Measurements from ENCODE around the gene STRIP1. TPM values are rescaled to one million over a fixed set of nuclear protein-coding genes. Genes with fewer than 3 reads are reported as not detected.

Gene STRIP1
- polyA plus RNA-seq, 4 donors, result 15.1 to 31.3 (median 18.3) TPM

DNA sequence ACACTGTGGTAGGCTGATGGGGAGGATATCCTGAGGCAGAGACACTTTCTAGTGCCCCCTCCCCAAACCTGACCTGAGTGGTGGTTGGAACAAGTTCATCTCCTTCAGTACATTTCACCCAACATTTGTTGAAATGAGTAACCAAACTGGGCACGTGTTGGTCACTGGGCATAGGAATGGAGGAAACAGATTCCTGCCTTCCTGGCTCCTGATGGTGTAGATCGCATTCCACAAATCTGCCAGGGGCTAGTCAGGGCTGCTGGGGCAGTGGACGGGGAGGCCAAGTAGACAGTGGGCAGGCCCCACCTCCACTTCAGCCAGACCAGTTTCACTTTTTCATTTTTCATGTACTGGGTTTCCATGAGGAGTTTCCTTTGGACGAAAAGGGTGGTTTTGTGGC is 52.5 kb downstream of the STRIP1 start:
- no peaks in the 10 kb centered on the region for H3K9me3 ChIP-seq (ENCODE audit: control insufficient read depth in 2 of 2, insufficient read depth in 1 of 2, low read depth in 1 of 2, low read length in 1 of 2)
- no peak overlapping the region for H3K4me3 ChIP-seq (ENCODE audit: low read depth in 1 of 3, low read length in 3 of 3)
- H3K4me1 ChIP-seq (ENCODE audit: control insufficient read depth in 3 of 3, insufficient read depth in 2 of 3, low read depth in 1 of 3, low read length in 2 of 3), result peaks cover 0 to 12% (median 0%) of the 10 kb centered on the region in 3 donors
- FAIRE-seq, result no peak
- 58 to 80% (median 72%) methylated on average over 4 of the region's 4 CpGs for WGBS, 3 donors
- peaks cover 0 to 80% (median 2%) of the 10 kb centered on the region in 3 donors for H3K27me3 ChIP-seq (ENCODE audit: control insufficient read depth in 3 of 3, insufficient read depth in 3 of 3, low read length in 3 of 3)
- DNase-seq, result no peak
- H3K27ac ChIP-seq (ENCODE audit: low read depth in 1 of 3, low read length in 2 of 3), result no peak overlapping the region
- H3K36me3 ChIP-seq (ENCODE audit: control insufficient read depth in 3 of 3, insufficient read depth in 2 of 3, low read depth in 1 of 3, low read length in 3 of 3), result no peaks in the 10 kb centered on the region

DNA sequence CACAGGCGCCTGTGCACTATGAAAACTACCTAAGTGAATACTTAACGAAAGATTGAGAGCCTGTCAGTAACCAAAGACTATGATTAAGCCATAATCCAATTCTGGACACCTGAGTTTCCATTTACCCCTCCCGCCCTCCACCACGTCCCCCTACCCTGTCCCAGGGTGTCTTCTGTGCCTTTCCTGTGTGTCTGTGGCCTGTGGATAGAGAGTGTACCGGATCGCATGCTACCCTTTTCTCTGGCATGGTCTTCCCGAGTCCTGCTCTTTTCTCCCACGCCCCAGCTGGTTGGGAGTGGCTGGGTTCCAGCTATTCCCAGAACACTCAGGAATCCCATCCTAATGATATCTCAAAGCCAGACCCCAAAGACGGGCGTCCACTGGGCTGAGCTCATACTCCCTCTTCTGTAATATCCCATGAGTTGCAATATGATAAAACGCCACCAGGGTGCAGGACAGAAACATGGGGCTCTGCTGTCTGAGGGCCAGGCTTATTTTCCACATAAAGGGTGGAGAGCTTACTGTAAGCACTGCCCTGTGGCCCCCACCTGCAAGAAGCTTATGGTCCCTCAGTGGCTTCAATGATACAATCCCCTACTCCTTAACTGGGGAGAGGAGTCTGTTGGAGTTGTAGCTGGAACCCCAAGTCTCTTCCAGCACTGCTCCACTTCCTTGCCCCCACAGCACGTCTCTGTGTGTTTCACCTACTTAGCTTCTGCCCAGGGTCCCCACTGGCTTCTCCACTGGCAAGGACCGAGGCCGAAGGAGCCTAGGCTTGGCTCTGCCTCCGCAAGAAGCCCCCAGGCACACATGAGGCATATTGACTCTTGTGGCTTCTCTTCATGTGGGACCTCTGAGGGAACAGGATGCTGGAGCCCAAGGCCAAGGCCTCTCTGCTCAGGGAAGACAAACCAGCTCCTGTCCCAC is 53.7 kb downstream of the STRIP1 start:
- 45 to 51% (median 46%) methylated on average over 15 of the region's 15 CpGs for WGBS, 3 donors
- peaks cover 0 to 71% (median 0%) of the 10 kb centered on the region in 3 donors for H3K27me3 ChIP-seq (ENCODE audit: control insufficient read depth in 3 of 3, insufficient read depth in 3 of 3, low read length in 3 of 3)
- DNase-seq (peak; percentile 67 to 70), FAIRE-seq (no peak)
- H3K36me3 ChIP-seq (ENCODE audit: control insufficient read depth in 3 of 3, insufficient read depth in 2 of 3, low read depth in 1 of 3, low read length in 3 of 3), result no peaks in the 10 kb centered on the region
- H3K27ac ChIP-seq (ENCODE audit: low read depth in 1 of 3, low read length in 2 of 3), result no peak overlapping the region
- H3K4me3 ChIP-seq (ENCODE audit: low read depth in 1 of 3, low read length in 3 of 3), result no peak overlapping the region
- H3K4me1 ChIP-seq (ENCODE audit: control insufficient read depth in 3 of 3, insufficient read depth in 2 of 3, low read depth in 1 of 3, low read length in 2 of 3), result peaks cover 0 to 12% (median 0%) of the 10 kb centered on the region in 3 donors
- no peaks in the 10 kb centered on the region for H3K9me3 ChIP-seq (ENCODE audit: control insufficient read depth in 2 of 2, insufficient read depth in 1 of 2, low read depth in 1 of 2, low read length in 1 of 2)

DNA sequence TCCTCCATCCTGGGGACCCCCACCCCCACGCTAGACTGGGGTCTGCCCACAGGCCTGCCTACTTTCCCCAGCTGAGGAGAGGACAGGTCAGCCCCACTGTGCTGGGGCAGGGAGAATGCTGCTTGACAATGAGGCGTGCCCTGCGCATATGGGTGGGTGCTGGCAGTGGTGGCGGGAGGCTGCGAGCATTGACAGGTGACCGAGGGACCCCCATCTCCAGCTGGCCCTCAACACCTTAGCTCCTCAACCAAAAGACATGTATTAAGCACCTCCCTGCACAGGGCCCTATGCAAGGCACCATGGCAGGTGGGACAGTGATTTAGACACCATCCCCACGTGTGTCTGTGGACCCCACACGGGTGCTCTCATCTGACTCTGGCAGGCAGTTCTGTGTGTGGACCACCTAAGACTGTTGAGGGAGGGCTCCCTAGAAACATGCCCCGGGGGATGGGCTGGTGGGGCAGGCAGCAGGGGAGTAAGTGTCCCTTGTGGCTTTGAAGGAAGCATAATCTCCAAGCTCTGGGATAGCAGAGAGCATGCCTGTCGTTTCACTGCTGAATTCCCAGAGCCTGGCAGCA is 54.4 kb downstream of the STRIP1 start:
- Histone ChIP-seq H3K9me3 (ENCODE audit: control insufficient read depth in 2 of 2, insufficient read depth in 1 of 2, low read depth in 1 of 2, low read length in 1 of 2) (no peaks in the 10 kb centered on the region), H3K4me1 (ENCODE audit: control insufficient read depth in 3 of 3, insufficient read depth in 2 of 3, low read depth in 1 of 3, low read length in 2 of 3) (peaks cover 0 to 10% (median 0%) of the 10 kb centered on the region in 3 donors), H3K4me3 (ENCODE audit: low read depth in 1 of 3, low read length in 3 of 3) (no peak overlapping the region), H3K27me3 (ENCODE audit: control insufficient read depth in 3 of 3, insufficient read depth in 3 of 3, low read length in 3 of 3) (peaks cover 0 to 63% (median 0%) of the 10 kb centered on the region in 3 donors), H3K36me3 (ENCODE audit: control insufficient read depth in 3 of 3, insufficient read depth in 2 of 3, low read depth in 1 of 3, low read length in 3 of 3) (no peaks in the 10 kb centered on the region), H3K27ac (ENCODE audit: low read depth in 1 of 3, low read length in 2 of 3) (no peak overlapping the region)
- no peak for DNase-seq
- no peak for FAIRE-seq
- WGBS, 3 donors, result 75 to 80% (median 77%) methylated on average over 10 of the region's 10 CpGs

DNA sequence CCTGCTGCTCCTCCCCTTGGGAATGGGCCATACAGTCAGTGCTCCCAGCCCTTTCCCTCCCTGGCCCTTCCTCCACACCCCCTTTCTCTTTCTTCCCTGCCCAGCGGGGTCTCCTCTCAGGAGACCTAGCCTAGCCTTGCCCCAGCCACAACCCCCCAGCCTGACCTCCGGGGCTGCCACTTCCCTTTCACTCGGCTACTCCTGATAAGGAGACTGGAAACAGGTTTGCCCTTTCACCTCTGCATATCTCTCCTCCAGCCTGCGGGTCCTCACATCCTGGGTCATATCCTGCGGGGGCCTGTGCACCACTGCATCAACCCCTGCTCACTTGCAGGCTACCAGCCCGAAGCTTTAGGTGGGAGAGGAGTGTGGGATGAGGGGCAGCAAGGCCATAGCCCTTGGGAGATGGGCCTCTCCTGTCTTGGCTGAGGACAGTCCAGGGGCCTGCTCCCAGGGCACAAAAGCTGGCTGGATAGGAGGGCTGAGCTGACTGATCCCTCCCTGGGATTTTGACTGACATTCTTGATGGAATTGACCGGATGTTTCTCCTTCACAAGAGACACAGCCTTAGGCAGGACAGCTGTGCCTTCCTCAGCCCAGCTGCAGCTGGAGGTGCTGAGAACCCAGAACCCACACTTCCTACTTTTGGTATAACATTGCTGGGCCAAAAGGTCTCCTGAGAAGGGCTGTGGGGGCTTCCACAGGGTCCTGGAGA is 55.3 kb downstream of the STRIP1 start:
- FAIRE-seq (no peak), DNase-seq (no peak)
- H3K27me3 ChIP-seq (ENCODE audit: control insufficient read depth in 3 of 3, insufficient read depth in 3 of 3, low read length in 3 of 3), result peaks cover 2 to 56% (median 3%) of the 10 kb centered on the region in 3 donors
- H3K36me3 ChIP-seq (ENCODE audit: control insufficient read depth in 3 of 3, insufficient read depth in 2 of 3, low read depth in 1 of 3, low read length in 3 of 3), result no peaks in the 10 kb centered on the region
- H3K27ac ChIP-seq (ENCODE audit: low read depth in 1 of 3, low read length in 2 of 3), result no peak overlapping the region
- peaks cover 0 to 2% (median 0%) of the 10 kb centered on the region in 3 donors for H3K4me1 ChIP-seq (ENCODE audit: control insufficient read depth in 3 of 3, insufficient read depth in 2 of 3, low read depth in 1 of 3, low read length in 2 of 3)
- 41 to 47% (median 42%) methylated on average over 7 of the region's 7 CpGs for WGBS, 3 donors
- peaks cover 0 to 3% of the 10 kb centered on the region in 2 donors for H3K9me3 ChIP-seq (ENCODE audit: control insufficient read depth in 2 of 2, insufficient read depth in 1 of 2, low read depth in 1 of 2, low read length in 1 of 2)
- no peak overlapping the region for H3K4me3 ChIP-seq (ENCODE audit: low read depth in 1 of 3, low read length in 3 of 3)

DNA sequence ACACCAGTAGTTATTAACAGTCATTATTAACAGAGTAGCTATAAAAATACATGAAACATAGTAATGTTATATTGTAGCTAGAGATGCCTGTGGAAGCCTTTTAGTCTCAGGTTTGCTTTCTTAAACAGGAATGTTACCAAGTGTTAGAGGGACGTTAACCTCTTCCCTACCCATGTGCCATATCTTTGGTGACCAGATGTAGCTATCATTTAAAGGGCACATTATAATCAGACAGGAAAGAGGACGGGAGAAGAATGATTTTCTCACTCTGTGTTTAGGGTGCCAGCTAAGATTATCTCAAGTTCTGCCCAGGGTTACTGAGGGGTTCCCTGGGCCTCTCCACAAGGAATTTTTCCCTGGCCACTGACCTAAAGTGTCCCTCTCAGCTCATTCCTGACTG is 57.0 kb downstream of the STRIP1 start:
- FAIRE-seq (no peak), DNase-seq (no peak)
- Histone ChIP-seq H3K36me3 (ENCODE audit: control insufficient read depth in 3 of 3, insufficient read depth in 2 of 3, low read depth in 1 of 3, low read length in 3 of 3) (no peaks in the 10 kb centered on the region), H3K27ac (ENCODE audit: low read depth in 1 of 3, low read length in 2 of 3) (no peak overlapping the region), H3K27me3 (ENCODE audit: control insufficient read depth in 3 of 3, insufficient read depth in 3 of 3, low read length in 3 of 3) (peaks cover 3 to 42% (median 3%) of the 10 kb centered on the region in 3 donors), H3K4me3 (ENCODE audit: low read depth in 1 of 3, low read length in 3 of 3) (no peak overlapping the region), H3K4me1 (ENCODE audit: control insufficient read depth in 3 of 3, insufficient read depth in 2 of 3, low read depth in 1 of 3, low read length in 2 of 3) (no peaks in the 10 kb centered on the region), H3K9me3 (ENCODE audit: control insufficient read depth in 2 of 2, insufficient read depth in 1 of 2, low read depth in 1 of 2, low read length in 1 of 2) (peaks cover 0 to 3% of the 10 kb centered on the region in 2 donors)
- 49 to 71% (median 53%) methylated on average over 2 of the region's 2 CpGs for WGBS, 3 donors

DNA sequence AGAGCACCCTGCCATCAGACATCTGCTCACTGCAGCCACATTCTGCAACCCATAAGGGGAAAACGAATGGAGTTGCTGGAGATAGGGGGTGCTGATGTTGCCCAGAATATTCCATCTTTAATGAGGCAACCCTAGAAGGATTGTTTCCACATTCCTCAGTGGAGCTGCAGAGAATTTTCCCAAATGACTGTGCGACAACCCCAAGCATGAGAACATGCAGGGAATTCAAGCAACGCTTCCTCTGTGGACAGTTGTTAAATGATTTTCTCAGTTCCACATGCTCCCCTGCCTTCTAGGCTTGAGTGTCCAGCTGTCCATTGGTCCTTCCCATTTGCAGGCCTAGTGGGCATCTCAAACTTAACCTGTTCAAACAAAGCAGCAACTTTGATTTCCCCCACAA is 57.4 kb downstream of the STRIP1 start:
- whole genome bisulfite sequencing, 3 donors, result 71 to 77% (median 75%) methylated on average over 3 of the region's 3 CpGs
- Histone ChIP-seq H3K4me3 (ENCODE audit: low read depth in 1 of 3, low read length in 3 of 3) (no peak overlapping the region), H3K9me3 (ENCODE audit: control insufficient read depth in 2 of 2, insufficient read depth in 1 of 2, low read depth in 1 of 2, low read length in 1 of 2) (peaks cover 0 to 3% of the 10 kb centered on the region in 2 donors), H3K27me3 (ENCODE audit: control insufficient read depth in 3 of 3, insufficient read depth in 3 of 3, low read length in 3 of 3) (peaks cover 3 to 41% (median 3%) of the 10 kb centered on the region in 3 donors), H3K4me1 (ENCODE audit: control insufficient read depth in 3 of 3, insufficient read depth in 2 of 3, low read depth in 1 of 3, low read length in 2 of 3) (no peaks in the 10 kb centered on the region), H3K27ac (ENCODE audit: low read depth in 1 of 3, low read length in 2 of 3) (no peak overlapping the region), H3K36me3 (ENCODE audit: control insufficient read depth in 3 of 3, insufficient read depth in 2 of 3, low read depth in 1 of 3, low read length in 3 of 3) (no peaks in the 10 kb centered on the region)
- FAIRE-seq, result no peak
- no peak for DNase-seq

DNA sequence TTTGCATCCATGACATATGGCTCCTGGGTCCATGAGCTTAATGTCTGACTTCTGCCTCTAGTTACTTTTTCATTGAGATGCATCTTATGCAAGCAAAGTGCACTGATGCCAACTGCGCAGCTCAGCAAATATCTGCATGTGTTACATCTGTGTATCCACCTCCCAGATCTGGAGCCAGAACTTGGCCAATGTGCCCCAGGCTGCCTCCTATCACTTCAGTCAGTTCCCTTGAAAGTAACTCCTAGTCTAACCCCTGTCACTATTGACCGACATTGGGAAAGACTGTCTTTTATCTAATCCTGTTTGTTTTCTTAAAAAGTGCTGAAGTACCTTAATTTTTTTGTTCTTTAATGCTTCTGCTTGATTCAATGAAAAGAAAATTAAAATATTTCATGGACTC is 58.6 kb downstream of the STRIP1 start:
- Histone ChIP-seq H3K36me3 (ENCODE audit: control insufficient read depth in 3 of 3, insufficient read depth in 2 of 3, low read depth in 1 of 3, low read length in 3 of 3) (no peaks in the 10 kb centered on the region), H3K27me3 (ENCODE audit: control insufficient read depth in 3 of 3, insufficient read depth in 3 of 3, low read length in 3 of 3) (peaks cover 3 to 35% (median 3%) of the 10 kb centered on the region in 3 donors), H3K4me3 (ENCODE audit: low read depth in 1 of 3, low read length in 3 of 3) (no peak overlapping the region), H3K9me3 (ENCODE audit: control insufficient read depth in 2 of 2, insufficient read depth in 1 of 2, low read depth in 1 of 2, low read length in 1 of 2) (peaks cover 0 to 3% of the 10 kb centered on the region in 2 donors), H3K27ac (ENCODE audit: low read depth in 1 of 3, low read length in 2 of 3) (no peak overlapping the region), H3K4me1 (ENCODE audit: control insufficient read depth in 3 of 3, insufficient read depth in 2 of 3, low read depth in 1 of 3, low read length in 2 of 3) (no peaks in the 10 kb centered on the region)
- no peak for DNase-seq
- no peak for FAIRE-seq
- WGBS, 3 donors, result 86 to 88% (median 86%) methylated on average over 2 of the region's 2 CpGs

DNA sequence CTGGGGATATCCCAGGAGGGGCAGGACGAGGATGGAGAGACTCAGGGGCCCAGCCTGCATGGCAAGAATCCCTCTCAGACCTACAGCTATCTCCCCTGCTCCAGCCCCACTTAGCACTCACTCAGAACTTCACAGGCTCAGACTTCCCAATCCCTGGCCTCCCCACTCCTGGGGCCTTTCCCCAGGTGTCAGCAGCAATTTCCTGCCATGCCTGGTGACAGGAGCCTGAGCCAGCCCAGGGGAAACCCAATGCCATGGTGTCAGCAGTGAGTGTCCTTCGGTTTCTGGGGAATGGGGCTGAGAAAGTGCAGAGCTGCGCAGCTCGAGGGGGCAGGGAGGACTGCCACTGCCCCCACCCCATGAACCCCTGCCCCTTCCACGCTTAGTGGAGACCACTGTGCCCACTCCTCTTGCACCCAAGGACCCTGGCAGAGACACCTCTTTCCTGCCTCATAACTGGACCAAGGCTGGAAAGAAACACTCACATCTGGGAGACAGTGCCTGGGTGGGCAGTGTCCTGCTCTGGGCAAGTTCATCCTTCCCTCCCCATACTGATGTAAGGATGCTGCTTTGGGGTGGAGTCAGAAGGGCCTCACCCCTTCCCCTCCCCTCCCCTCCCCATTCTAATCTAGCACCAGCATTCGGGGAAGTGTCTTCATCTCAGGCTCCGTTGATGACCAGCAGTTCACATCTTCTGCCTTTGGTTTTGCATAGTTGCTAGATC is 60.7 kb downstream of the STRIP1 start:
- Histone ChIP-seq H3K27me3 (ENCODE audit: control insufficient read depth in 3 of 3, insufficient read depth in 3 of 3, low read length in 3 of 3) (peaks cover 3 to 23% (median 3%) of the 10 kb centered on the region in 3 donors), H3K36me3 (ENCODE audit: control insufficient read depth in 3 of 3, insufficient read depth in 2 of 3, low read depth in 1 of 3, low read length in 3 of 3) (no peaks in the 10 kb centered on the region), H3K27ac (ENCODE audit: low read depth in 1 of 3, low read length in 2 of 3) (no peak overlapping the region), H3K4me1 (ENCODE audit: control insufficient read depth in 3 of 3, insufficient read depth in 2 of 3, low read depth in 1 of 3, low read length in 2 of 3) (no peaks in the 10 kb centered on the region), H3K9me3 (ENCODE audit: control insufficient read depth in 2 of 2, insufficient read depth in 1 of 2, low read depth in 1 of 2, low read length in 1 of 2) (peaks cover 0 to 3% of the 10 kb centered on the region in 2 donors), H3K4me3 (ENCODE audit: low read depth in 1 of 3, low read length in 3 of 3) (no peak overlapping the region)
- DNase-seq, result no peak
- whole genome bisulfite sequencing, 3 donors, result 53 to 59% (median 54%) methylated on average over 7 of the region's 7 CpGs
- FAIRE-seq, result no peak

Measured in small intestine (tissue), 7 donors.